ENCODE data around the gene LRRC8B.

DNA sequence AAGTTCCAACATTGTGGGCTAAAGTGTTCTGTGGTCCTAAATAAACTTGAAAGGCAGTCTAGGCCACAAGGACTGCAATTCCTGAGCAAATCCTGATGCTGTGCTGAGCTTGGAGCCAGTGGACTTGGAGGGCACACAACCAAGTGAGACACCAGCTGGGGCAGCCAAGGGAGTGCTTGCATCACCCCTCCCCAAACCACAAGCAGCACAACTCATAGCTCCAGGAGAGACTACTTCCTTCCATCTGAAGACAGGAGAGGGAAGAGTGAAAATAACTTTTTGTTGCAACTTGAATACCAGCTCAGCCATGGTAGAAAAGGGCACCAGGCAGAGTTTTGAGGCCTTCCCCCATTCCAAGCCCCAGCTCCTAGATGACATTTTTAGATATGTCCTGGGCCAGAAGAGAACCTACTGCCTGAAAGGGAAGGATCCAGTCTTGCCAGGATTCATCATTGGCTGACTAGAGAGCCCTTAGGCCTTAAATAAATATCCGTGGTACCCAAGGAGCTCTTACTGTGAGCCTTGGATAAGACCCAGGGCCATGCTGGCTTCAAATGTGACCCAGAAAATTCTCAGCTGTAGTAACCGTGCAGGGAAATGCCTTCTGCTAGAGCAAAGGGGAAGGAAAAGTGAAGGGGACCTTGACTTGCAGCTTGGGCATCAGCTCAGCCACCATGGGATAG is 35.4 kb upstream of the LRRC8B start:
- TF ChIP-seq EZH2 (IDR thresholded peaks at IDR 0.05; ENCODE audit: low read length, missing control alignments), result no peak
- TF ChIP-seq, protein P1, sequence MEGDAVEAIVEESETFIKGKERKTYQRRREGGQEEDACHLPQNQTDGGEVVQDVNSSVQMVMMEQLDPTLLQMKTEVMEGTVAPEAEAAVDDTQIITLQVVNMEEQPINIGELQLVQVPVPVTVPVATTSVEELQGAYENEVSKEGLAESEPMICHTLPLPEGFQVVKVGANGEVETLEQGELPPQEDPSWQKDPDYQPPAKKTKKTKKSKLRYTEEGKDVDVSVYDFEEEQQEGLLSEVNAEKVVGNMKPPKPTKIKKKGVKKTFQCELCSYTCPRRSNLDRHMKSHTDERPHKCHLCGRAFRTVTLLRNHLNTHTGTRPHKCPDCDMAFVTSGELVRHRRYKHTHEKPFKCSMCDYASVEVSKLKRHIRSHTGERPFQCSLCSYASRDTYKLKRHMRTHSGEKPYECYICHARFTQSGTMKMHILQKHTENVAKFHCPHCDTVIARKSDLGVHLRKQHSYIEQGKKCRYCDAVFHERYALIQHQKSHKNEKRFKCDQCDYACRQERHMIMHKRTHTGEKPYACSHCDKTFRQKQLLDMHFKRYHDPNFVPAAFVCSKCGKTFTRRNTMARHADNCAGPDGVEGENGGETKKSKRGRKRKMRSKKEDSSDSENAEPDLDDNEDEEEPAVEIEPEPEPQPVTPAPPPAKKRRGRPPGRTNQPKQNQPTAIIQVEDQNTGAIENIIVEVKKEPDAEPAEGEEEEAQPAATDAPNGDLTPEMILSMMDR (conservative IDR thresholded peaks at IDR 0.05 in 1 of 2, IDR thresholded peaks at IDR 0.05 in 1 of 2; ENCODE audit: low read depth in 1 of 2, low read length in 2 of 2), result no peak

Data from fibroblast of lung (primary cell).